Measurements from ENCODE around the gene NENF.

The NENF gene

DNA sequence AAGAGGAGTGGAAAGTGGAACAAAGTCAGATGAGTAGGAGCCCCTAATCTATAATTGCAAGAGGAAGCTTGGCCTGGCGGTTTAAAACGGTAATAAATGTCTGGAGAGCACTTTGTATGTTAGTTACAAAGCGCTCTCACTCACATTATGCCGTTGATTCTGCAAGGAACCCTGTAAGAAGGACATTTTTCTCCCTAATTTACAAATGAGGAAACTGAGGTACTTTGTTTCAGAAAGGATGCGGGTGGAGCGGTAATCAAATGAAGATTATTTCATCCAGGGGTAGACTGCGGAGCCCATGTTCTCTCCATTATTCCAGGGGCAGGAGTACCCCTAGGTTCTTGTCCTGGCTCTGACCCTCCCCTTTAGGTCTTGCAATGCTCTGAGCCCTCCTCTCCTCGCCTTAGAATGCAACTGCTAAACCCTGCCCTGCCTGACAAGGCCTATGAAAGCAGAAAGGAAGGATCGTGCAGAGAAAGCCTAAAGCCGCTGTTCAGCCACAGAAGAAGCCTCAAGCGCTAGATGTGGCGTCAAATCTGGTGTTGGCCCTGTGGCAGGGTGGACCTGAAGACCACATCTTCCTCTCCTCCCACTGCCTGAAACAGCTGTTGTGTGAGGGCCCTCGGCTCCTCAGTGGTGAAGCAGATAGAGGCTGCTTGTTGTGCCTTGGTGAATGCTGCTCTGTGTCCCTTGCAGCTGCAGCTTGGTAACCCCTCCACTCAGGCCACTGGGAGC is 17.4 kb upstream of the NENF start:
- no peak for DNase-seq (ENCODE audit: low read depth)
- TF ChIP-seq CTCF (IDR thresholded peaks at IDR 0.05; ENCODE audit: control insufficient read depth, extremely low read depth, insufficient read depth), result no peak
- peak overlapping the region; percentile 76 for H3K4me3 ChIP-seq (ENCODE audit: low read depth, low read length)

DNA sequence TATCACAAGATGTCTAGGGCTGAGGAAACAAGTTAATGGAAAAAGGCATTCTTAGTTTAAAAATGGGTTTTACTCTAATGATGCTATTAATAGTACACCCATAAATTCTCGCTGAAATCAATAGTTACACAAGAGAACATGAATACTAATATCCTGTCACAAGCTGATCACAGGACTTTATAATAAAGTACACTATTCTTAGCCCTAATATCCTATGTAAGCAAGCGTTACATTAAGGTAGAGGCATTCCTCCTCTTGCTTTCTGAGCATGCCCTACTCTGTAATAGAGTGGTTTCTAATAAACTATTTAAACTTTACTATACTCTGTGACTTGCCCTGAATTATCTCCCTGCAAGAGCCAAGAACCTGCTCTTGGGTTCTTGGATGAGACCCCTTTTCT is 11.6 kb upstream of the NENF start:
- no peak for TF ChIP-seq CTCF (IDR thresholded peaks at IDR 0.05; ENCODE audit: control insufficient read depth, extremely low read depth, insufficient read depth)
- H3K4me3 ChIP-seq (ENCODE audit: low read depth, low read length), result no peak overlapping the region
- DNase-seq (ENCODE audit: low read depth), result no peak

- no peak for TF ChIP-seq CTCF (IDR thresholded peaks at IDR 0.05; ENCODE audit: control insufficient read depth, extremely low read depth, insufficient read depth)
These were observed 8.8 kb upstream of the NENF start for GRCh38 chr1:212423879-212424278.

DNA sequence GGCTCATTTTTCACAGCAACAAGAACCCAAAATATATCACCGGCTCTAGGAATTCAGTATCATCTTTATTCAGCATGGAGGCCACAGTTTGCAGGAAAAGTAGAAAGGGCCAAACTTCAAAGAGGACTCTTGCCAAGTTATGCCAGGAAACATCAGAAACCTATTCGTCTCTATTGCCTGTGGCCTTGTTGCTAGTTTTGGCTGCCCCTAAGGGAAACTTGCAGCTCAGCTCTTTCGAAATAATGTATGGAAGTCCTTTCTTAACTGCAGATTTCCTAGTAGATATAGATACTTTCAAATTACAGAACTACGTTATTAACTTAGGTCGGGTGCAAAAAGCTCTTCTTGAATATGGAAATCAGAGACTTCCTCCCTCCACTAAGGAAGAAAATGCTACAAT is 4.2 kb upstream of the NENF start:
- TF ChIP-seq CTCF (IDR thresholded peaks at IDR 0.05; ENCODE audit: control insufficient read depth, extremely low read depth, insufficient read depth), result no peak
- DNase-seq (ENCODE audit: low read depth), result no peak
- no peak overlapping the region for H3K4me3 ChIP-seq (ENCODE audit: low read depth, low read length)

More at GRCh38 chr1:212423879-212424278, 8.8 kb upstream of the NENF start:
- no peak overlapping the region for H3K4me3 ChIP-seq (ENCODE audit: low read depth, low read length)
- DNase-seq (ENCODE audit: low read depth), result no peak

DNA sequence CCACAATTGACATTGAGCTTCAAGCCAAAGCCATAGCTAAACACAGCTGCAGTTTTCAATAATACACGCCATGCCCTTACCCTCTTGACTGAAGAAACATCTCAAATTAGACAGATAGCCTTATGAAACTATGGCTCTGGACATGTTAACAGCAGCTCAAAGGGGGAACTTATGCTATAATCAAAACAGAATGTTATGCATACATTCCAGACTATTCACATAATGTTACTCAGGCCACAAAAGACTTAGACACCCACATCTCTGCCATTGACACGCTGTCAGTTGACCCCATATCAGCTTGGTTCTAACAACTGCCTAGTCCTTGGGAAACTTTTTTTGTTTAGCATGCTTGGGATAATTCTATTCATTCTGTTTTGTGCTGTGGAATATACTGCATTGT is 2.3 kb upstream of the NENF start:
- no peak overlapping the region for H3K4me3 ChIP-seq (ENCODE audit: low read depth, low read length)
- DNase-seq (ENCODE audit: low read depth), result no peak
- TF ChIP-seq CTCF (IDR thresholded peaks at IDR 0.05; ENCODE audit: control insufficient read depth, extremely low read depth, insufficient read depth), result no peak

- no peak overlapping the region for H3K4me3 ChIP-seq (ENCODE audit: low read depth, low read length)
- no peak for TF ChIP-seq CTCF (IDR thresholded peaks at IDR 0.05; ENCODE audit: control insufficient read depth, extremely low read depth, insufficient read depth)
- peak; percentile 46 for DNase-seq (ENCODE audit: low read depth)
These were observed 1.7 kb upstream of the NENF start for GRCh38 chr1:212430955-212431394.

DNA sequence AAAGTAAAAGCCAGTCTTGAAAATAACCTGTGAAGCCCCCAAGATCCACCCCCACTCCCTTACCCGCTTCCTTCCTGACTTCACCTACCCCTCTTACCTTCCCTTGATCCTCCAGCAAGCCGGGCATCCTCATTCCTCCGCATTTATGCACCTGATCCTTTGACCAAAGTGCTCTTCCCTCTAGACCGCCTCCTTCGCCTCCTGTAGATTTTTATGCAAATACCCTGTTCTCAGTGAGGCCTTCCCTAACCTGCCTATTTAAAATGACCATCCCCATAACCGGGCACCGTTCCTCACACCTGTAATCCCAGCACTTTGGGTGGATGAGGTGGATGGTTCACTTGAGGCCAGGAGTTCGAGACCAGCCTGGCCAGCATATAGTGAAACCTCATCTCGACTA is 1.1 kb upstream of the NENF start:
- no peak overlapping the region for H3K4me3 ChIP-seq (ENCODE audit: low read depth, low read length)
- TF ChIP-seq CTCF (IDR thresholded peaks at IDR 0.05; ENCODE audit: control insufficient read depth, extremely low read depth, insufficient read depth), result no peak

More for the DNA sequence above, 1.1 kb upstream of the NENF start:
- DNase-seq (ENCODE audit: low read depth), result no peak

Data from LNCaP clone FGC (cell line).